GM21619 (cell line): ENCODE data around the gene DPRX.

ENCODE experiments used
- ATAC-seq: cut with Tn5 transposase; IDR thresholded peaks from one replicate; pipeline ENCODE4 v1.9.1; 2021; ENCODE audit not compliant: unreplicated experiment

Gene DPRX, protein sequence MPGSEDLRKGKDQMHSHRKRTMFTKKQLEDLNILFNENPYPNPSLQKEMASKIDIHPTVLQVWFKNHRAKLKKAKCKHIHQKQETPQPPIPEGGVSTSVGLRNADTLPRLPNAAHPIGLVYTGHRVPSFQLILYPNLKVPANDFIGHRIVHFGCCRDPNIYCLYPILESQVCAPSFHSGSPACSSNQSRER

GRCh38 chr19:53631949-53632407 lies at the start of gene DPRX:
Gene DPRX (plus strand): TSS chr19:53631999. CDS start chr19:53632107, 108 bp downstream.
- ATAC-seq = no peak

GRCh38 chr19:53583181-53583580 lies 48.6 kb upstream of the DPRX start:
- no peak for ATAC-seq

DNA sequence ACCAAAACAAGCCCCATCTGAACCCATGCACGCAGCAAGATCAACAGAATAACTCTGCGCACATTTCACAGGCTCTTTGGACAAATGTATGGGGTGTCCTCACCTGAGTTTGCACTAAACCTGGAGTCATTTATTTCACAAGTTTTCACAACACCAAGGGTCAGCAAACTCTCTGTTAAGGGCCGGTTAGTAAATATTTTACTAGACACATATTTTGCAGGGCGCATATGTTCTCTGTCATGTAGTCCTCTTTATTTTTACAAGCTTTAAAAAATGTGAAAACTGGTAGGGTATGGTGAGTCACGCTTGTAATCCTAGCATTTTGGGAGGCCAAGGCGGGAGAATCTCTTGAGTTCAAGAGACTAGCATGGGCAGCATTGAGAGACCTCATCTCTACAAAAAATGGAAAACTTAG lies 45.5 kb upstream of the DPRX start:
- ATAC-seq = no peak

DNA sequence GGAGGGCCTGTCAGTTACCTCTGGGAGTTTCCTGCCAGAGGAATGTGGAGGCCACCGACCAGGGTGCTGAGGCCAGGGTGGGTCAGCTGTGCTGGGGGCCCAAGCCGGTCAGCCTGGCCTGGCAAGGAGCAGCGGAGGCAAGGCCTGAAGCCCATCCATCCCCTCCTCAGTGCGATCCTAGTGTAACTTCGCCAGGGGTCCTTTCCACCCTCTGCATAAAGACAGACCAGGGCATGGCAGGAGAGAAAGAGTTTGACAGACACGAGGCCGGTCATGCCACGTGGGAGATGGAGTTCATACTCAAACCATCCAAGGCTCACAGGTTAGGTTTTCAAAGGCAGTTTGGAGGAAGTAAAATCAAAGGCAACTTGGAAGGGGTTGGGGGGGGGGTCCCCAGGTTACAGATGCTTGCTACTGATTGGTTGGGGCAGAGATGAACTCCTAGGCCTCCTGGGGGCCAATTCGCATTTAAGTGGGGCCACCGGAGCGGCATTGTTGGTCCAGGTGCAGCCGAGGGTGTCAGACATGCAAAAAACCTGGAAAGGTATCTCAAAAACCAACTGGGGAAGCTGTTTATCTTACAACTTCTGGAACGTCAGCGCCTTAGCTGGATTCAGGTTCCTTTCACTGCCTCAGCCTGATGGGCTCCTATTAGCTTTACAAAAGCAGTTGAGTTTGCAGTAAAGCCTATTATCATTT lies 36.8 kb upstream of the DPRX start:
- ATAC-seq = no peak

DNA sequence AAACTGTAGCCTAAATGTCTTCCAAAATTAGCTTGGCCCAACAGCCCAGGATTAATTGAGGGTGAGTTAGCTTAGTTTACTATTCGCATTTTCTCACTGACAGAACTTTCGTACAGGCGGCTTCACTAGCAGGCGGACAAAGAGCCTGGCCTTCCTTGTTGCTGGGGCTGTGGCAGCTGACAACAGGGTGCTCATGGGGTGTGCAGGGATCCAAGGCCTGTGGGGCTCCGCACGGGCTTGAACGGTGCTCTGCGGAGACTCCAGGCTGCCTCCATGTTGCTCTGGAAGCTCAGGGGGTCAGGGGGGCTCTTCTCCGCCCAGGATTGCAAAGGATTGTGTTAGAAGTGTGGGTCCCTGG lies 36.3 kb upstream of the DPRX start:
- ATAC-seq = no peak

DNA sequence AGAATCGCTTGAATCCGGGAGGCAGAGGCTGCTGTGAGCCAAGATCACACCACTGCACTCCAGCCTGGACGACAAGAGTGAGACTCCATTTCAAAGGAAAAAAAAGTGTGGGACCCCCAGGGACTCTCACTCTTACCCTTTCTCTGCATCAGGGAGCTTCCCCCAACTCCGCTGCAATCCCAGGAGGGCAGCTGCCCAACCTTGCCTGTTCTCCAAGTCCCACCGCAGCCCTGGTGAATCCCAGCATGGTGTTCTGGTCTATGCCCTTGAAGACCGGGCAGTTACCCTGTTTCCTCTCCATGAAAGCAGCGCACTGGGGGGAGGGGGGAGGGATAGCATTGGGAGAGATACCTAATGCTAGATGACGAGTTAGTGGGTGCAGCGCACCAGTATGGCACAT lies 35.7 kb upstream of the DPRX start:
- no peak for ATAC-seq

DNA sequence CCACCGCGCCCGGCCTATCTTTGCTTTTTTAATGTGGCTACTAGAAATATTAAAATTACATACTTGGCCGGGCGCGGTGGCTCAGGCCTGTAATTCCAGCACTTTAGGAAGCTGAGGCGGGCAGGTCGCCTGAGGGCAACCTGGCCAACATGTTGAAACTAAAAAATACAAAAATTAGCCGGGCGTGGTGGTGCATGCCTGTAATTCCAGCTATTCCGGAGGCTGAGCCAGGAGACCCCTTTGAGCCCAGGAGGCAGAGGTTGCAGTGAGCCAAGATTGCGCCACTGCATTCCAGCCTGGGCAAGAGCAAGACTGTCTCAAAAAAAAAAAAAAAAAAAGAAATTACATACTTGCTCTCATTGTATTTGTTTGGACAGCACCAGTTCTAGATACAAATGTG lies 34.8 kb upstream of the DPRX start:
- ATAC-seq = no peak

GRCh38 chr19:53598361-53598760 lies 33.4 kb upstream of the DPRX start:
- no peak for ATAC-seq

DNA sequence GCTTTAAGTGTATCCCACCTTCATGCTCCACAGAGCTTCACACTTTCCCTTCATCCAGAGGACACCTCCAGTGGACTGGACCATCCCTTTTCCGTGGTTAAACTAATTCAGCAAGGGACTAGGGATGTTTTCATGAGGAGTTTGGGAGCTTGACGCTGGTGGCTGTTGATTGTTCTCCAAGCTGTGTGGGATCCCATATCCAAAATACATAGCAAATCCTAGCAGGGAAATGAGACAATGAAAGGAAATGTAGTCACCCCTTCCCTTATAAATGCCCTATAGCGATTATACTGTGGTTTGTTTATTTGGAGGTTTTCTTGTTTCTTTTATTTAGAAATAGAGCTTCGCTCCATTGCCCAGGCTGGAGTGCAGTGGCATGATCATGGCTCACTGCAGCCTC lies 31.6 kb upstream of the DPRX start:
- ATAC-seq = no peak

GRCh38 chr19:53606031-53606430 lies 25.8 kb upstream of the DPRX start:
- ATAC-seq = no peak

DNA sequence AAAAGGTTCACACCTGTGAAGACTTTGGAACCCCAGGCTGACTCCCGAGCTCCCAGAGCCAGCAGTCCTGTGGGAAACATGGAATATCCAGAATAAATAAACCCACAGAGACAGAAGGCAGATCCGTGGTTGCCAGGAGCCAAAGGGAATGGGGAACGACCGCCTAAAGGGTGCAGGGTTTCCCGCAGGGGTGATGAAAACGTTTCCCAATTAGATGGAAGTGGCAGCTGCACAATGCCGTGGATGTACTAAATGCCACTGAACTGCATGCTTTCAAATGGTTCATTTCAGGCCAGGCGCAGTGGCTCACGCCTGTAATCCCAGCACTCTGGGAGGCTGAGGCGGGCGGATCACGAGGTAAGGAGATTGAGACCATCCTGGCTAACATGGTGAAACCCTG lies 23.4 kb upstream of the DPRX start:
- ATAC-seq = no peak

- no peak for ATAC-seq
Observed at GRCh38 chr19:53612762-53613526, 18.9 kb upstream of the DPRX start.

DNA sequence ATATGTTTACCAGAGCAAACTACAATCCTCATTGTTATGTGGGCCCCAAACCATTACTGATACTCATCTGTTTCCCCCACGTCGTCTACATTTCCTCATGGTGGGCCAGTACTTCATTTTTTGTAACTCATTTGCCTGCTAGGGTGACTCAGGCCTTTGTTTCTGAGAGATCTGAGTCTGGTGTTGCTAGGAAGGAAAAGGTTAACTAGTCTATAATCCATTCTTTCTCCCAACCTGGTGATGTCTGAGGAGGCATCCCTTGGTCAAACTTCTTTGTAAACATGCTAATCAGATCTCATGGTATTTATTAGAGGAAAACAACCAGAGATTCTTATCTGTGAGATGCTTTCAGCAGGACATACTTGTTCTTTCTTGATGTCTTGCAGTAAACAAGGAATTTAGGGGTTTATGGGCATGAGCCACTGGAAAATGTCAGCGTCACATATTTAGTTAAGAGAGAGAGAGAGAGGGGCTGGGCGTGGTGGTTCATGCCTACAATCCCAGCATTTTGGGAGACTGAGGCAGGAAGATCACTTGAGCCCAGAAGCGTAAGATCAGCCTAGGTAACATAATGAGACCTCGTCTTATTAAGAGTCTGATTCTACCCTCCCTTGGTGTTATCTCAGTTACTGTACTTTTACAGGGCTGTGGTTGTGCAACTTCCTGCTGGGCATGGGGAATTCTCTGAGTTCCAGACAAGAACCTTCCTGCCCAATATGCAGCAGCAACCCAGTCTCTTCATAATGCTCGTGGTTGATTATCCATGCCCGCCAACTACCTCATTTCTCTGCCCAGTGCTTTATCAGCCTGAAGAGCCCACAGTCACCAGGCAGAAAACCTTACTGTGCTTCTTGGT lies 9.7 kb upstream of the DPRX start:
- no peak for ATAC-seq

GRCh38 chr19:53624771-53625545 lies 6.8 kb upstream of the DPRX start:
- ATAC-seq = no peak

GRCh38 chr19:53626486-53626885 lies 5.3 kb upstream of the DPRX start:
- no peak for ATAC-seq

DNA sequence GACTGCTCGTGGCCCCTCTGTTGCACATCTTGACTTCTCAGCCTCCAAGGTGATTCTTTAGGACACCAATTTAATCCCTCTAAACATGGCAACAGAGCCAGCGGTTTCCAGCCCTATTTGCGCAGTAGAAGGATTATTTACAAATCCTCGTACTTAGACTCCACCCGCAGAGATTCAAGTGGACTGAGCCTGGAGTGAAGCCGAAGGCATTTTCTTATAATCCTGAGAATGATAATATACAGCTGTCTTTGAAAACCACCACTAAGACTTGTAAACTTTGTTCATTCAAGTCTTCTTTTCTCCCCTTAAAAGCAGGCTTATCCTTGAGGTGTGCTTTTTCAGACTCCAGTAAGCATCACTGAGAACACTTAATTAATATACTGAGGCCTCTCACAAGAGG lies 4.8 kb upstream of the DPRX start:
- ATAC-seq = no peak

GRCh38 chr19:53634768-53635167 lies 3.0 kb downstream of the DPRX start:
- no peak for ATAC-seq

DNA sequence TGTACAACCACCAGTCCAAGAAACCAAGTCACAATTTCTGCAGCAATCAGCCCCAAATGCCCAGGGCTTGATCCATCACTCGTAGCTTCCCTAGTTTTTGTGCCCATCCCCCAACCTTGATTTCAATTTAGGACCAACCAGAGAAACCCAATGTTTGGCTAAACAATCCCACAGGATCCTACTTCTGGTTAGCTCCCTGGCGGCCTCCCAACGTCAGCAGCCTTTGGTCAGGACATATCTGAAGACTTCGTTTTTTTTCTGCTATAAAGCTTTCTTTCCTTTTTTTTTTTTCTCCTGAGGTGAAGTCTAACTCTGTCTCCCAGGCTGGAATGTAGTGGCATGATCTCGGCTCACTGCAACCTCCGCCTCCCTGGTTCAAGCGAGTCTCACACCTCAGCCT lies 7.7 kb downstream of the DPRX start:
- no peak for ATAC-seq

DNA sequence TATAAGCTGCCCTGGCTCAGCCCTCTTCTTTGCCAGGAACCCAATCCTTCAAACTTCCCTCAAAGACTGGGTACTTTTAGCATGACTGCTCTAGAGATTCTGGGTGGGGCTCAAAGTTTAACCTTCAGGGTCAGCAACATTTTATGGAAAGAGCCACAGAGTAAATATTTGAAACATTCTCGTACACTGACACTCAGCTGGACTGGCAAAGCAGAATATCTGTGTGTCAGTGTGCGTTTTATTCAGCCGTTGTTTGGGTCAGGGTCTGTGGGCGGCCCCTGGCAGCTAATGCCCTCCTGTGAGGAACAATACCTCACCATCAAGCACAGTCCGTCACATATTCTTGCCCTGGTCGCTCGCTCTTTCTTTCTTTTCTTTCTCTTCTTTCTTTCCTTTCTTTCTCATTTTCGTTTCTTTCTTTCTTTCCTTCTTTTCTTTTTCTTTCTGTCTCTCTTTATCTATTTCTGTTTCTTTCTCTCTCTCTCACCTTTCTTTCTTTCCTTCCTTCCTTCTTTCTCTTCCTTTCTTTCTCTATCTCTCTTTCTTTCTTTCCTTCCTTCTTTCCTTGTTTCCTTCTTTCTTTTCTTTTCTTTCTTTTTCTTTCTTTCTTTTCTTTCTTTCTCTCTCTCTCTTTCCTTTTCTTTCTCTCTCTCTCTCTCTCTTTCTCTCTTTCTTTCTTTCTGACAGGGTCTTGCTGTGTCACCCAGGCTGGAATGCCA lies 10.7 kb downstream of the DPRX start:
- ATAC-seq = no peak
